ENCODE measurements around the gene ZXDB. TPM values are rescaled to one million over a fixed set of nuclear protein-coding genes. Genes with fewer than 3 reads are reported as not detected.

Gene ZXDB
- total and polyA plus RNA-seq, 2 of the 13 experiments (the other 11 are each of a cell fraction or from before 2014, with no cell fraction given) = 4.5 to 9.0 TPM

DNA sequence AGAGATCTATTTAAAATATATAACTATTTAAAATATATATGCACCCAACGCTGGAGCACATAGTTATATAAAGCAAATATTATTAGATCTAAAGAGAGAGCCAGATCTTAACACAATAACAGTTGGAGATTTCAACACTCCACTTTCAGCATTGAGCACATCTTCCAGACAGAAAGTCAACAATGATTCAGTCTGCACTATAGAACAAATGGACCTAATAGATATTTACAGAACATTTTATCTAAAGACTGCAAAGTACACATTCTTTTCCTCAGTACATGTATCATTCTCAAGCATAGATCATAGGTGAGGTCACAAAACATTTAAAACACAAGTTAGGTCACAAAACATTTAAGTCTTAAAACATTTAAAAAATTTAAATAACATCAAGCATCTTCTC lies 51.9 kb downstream of the ZXDB start (continued):
- TF ChIP-seq, protein P1, sequence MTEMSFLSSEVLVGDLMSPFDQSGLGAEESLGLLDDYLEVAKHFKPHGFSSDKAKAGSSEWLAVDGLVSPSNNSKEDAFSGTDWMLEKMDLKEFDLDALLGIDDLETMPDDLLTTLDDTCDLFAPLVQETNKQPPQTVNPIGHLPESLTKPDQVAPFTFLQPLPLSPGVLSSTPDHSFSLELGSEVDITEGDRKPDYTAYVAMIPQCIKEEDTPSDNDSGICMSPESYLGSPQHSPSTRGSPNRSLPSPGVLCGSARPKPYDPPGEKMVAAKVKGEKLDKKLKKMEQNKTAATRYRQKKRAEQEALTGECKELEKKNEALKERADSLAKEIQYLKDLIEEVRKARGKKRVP (CRISPR knock-in tag; IDR thresholded peaks at IDR 0.05) = peak in 1 of 2 experiments; percentile 27; a peak in 1 of 4 replicates
- TF ChIP-seq KLF6 (CRISPR knock-in tag; IDR thresholded peaks at IDR 0.05) (no peak), CHD2 (IDR thresholded peaks at IDR 0.05; ENCODE audit: low read depth, low read length) (no peak)

DNA sequence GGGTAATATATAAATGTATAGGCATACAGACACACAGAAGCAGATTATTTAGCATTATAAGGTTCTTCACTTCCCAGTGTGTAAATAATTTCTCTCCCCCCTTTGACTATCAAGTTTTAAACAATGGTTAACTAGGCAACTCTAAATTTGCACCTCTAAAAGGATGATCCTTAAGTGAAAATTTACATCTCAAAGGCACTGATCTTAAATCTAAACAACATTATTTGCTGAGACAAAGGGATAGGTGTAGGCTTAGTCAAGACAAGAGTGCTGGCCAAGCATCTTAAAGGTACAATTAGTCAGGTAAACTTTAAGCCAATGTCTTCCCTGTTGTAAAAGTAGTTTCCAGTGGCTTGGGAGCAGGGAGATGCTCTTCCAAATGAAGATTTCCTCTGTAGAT lies 55.2 kb downstream of the ZXDB start:
- Histone ChIP-seq H3K9ac (ENCODE audit: insufficient read depth, low read depth, low read length) (no peak overlapping the region), H3K9me3 (ENCODE audit: low read length) (no peaks in the 10 kb centered on the region), H3K27ac (ENCODE audit: extremely low read length, insufficient read depth, low read length) (no peak overlapping the region), H3K79me2 (ENCODE audit: insufficient read depth, low read length) (no peaks in the 10 kb centered on the region), H2AFZ (ENCODE audit: low read length) (no peak overlapping the region), H4K20me1 (ENCODE audit: insufficient read depth, low read length) (no peaks in the 10 kb centered on the region), H3K27me3 (ENCODE audit: control insufficient read depth in 1 of 2, insufficient read depth in 2 of 2, low read length in 2 of 2) (no peaks in the 10 kb centered on the region), H3K36me3 (replicated peaks in 1 of 2; ENCODE audit: control insufficient read depth in 1 of 2, insufficient read depth in 2 of 2, low read length in 2 of 2) (no peaks in the 10 kb centered on the region), H3K4me2 (ENCODE audit: low read depth, low read length) (no peak overlapping the region), H3K4me3 (replicated peaks in 1 of 3; ENCODE audit: insufficient read depth in 1 of 3, low read depth in 2 of 3, low read length in 3 of 3) (no peak overlapping the region), H3K4me1 (ENCODE audit: insufficient read depth, low read length) (peaks cover 15% of the 10 kb centered on the region)
- ATAC-seq (no peak), FAIRE-seq (no peak), DNase-seq (ENCODE audit: low spot score) (no peak)
- no TSS peak for BruUV-seq (replicated peaks)
- CTCF ChIA-PET (ENCODE audit: low intra/inter-chr PET ratio, low total read pairs) = no interaction called here
- POLR2A ChIA-PET = no interaction called here
- in situ Hi-C loops (cut with HindIII; ENCODE audit: extremely low pct_ligation_motif_present, low pct_unique_long_range_greater_than_20kb) (no loop called here), intact Hi-C loops (cut with micrococcal nuclease; ENCODE audit: unreplicated experiment) (no loop called here)
- TF ChIP-seq KLF13 (CRISPR knock-in tag; IDR thresholded peaks at IDR 0.05) (no peak), CHCHD3 (CRISPR knock-in tag; IDR thresholded peaks at IDR 0.05) (no peak), ZNF160 (CRISPR knock-in tag; IDR thresholded peaks at IDR 0.05) (no peak), ZNF234 (CRISPR knock-in tag; conservative IDR thresholded peaks at IDR 0.05) (no peak), THAP11 (CRISPR knock-in tag; IDR thresholded peaks at IDR 0.05) (no peak), ZNF605 (CRISPR knock-in tag; IDR thresholded peaks at IDR 0.05) (no peak), MXD4 (CRISPR knock-in tag; IDR thresholded peaks at IDR 0.05) (no peak), ZNF546 (CRISPR knock-in tag; conservative IDR thresholded peaks at IDR 0.05) (no peak), ZNF660 (CRISPR knock-in tag; IDR thresholded peaks at IDR 0.05; ENCODE audit: borderline replicate concordance, low read depth) (no peak), ZNF772 (CRISPR knock-in tag; IDR thresholded peaks at IDR 0.05) (no peak), CBX2 (IDR thresholded peaks at IDR 0.05; ENCODE audit: low read depth, low read length) (no peak), CBX2 (CRISPR knock-in tag; IDR thresholded peaks at IDR 0.05; ENCODE audit: low read depth) (no peak)
- TF ChIP-seq, protein P2, sequence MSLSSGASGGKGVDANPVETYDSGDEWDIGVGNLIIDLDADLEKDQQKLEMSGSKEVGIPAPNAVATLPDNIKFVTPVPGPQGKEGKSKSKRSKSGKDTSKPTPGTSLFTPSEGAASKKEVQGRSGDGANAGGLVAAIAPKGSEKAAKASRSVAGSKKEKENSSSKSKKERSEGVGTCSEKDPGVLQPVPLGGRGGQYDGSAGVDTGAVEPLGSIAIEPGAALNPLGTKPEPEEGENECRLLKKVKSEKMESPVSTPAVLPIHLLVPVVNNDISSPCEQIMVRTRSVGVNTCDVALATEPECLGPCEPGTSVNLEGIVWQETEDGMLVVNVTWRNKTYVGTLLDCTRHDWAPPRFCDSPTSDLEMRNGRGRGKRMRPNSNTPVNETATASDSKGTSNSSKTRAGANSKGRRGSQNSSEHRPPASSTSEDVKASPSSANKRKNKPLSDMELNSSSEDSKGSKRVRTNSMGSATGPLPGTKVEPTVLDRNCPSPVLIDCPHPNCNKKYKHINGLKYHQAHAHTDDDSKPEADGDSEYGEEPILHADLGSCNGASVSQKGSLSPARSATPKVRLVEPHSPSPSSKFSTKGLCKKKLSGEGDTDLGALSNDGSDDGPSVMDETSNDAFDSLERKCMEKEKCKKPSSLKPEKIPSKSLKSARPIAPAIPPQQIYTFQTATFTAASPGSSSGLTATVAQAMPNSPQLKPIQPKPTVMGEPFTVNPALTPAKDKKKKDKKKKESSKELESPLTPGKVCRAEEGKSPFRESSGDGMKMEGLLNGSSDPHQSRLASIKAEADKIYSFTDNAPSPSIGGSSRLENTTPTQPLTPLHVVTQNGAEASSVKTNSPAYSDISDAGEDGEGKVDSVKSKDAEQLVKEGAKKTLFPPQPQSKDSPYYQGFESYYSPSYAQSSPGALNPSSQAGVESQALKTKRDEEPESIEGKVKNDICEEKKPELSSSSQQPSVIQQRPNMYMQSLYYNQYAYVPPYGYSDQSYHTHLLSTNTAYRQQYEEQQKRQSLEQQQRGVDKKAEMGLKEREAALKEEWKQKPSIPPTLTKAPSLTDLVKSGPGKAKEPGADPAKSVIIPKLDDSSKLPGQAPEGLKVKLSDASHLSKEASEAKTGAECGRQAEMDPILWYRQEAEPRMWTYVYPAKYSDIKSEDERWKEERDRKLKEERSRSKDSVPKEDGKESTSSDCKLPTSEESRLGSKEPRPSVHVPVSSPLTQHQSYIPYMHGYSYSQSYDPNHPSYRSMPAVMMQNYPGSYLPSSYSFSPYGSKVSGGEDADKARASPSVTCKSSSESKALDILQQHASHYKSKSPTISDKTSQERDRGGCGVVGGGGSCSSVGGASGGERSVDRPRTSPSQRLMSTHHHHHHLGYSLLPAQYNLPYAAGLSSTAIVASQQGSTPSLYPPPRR (CRISPR knock-in tag; IDR thresholded peaks at IDR 0.05; ENCODE audit: borderline replicate concordance) = no peak
- TF ChIP-seq, protein P3, sequence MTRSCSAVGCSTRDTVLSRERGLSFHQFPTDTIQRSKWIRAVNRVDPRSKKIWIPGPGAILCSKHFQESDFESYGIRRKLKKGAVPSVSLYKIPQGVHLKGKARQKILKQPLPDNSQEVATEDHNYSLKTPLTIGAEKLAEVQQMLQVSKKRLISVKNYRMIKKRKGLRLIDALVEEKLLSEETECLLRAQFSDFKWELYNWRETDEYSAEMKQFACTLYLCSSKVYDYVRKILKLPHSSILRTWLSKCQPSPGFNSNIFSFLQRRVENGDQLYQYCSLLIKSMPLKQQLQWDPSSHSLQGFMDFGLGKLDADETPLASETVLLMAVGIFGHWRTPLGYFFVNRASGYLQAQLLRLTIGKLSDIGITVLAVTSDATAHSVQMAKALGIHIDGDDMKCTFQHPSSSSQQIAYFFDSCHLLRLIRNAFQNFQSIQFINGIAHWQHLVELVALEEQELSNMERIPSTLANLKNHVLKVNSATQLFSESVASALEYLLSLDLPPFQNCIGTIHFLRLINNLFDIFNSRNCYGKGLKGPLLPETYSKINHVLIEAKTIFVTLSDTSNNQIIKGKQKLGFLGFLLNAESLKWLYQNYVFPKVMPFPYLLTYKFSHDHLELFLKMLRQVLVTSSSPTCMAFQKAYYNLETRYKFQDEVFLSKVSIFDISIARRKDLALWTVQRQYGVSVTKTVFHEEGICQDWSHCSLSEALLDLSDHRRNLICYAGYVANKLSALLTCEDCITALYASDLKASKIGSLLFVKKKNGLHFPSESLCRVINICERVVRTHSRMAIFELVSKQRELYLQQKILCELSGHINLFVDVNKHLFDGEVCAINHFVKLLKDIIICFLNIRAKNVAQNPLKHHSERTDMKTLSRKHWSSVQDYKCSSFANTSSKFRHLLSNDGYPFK (CRISPR knock-in tag; IDR thresholded peaks at IDR 0.05; ENCODE audit: borderline replicate concordance) = no peak
